ENCODE data around the gene MAIP1. TPM values are rescaled to one million over a fixed set of nuclear protein-coding genes. Genes with fewer than 3 reads are reported as not detected.

Gene MAIP1
- total and polyA plus RNA-seq, 12 donors = 3.7 to 31.0 (median 26.4) TPM

DNA sequence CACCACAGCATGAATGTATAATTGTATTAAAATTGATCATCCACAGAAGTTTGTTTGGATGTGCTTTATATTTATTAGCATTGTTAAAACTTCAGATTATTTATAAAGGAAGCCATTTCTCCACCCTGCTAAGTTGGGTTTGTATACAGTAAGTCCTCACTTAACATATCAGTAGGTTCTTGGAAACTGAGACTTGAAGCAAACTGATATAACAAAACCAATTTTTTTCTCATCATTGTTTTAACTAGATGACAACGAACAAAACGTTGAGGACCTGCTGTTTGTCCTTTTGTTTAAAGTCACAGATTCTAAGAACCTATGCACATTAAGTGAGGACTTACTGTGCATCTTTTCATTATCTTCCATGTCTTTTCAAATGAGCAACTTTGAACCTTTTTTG, 27.2 kb upstream of the MAIP1 start:
- H3K4me1 ChIP-seq = peaks cover 0 to 3% (median 0%) of the 10 kb centered on the region in 9 donors
- no peaks in the 10 kb centered on the region for H3K27me3 ChIP-seq
- H3K4me3 ChIP-seq = no peak overlapping the region
- H3K36me3 ChIP-seq = peaks cover 0 to 67% (median 16%) of the 10 kb centered on the region in 9 donors
- H3K9me3 ChIP-seq = no peaks in the 10 kb centered on the region
- no peak for DNase-seq
- ATAC-seq = no peak
- no peak overlapping the region for H3K27ac ChIP-seq
- TF ChIP-seq, protein P1, sequence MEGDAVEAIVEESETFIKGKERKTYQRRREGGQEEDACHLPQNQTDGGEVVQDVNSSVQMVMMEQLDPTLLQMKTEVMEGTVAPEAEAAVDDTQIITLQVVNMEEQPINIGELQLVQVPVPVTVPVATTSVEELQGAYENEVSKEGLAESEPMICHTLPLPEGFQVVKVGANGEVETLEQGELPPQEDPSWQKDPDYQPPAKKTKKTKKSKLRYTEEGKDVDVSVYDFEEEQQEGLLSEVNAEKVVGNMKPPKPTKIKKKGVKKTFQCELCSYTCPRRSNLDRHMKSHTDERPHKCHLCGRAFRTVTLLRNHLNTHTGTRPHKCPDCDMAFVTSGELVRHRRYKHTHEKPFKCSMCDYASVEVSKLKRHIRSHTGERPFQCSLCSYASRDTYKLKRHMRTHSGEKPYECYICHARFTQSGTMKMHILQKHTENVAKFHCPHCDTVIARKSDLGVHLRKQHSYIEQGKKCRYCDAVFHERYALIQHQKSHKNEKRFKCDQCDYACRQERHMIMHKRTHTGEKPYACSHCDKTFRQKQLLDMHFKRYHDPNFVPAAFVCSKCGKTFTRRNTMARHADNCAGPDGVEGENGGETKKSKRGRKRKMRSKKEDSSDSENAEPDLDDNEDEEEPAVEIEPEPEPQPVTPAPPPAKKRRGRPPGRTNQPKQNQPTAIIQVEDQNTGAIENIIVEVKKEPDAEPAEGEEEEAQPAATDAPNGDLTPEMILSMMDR (IDR thresholded peaks at IDR 0.05) = no peak
- WGBS, 2 donors = 42 to 62% methylated on average over 2 of the region's 2 CpGs
- intact Hi-C loops (cut with DNase I) = no loop called here

DNA sequence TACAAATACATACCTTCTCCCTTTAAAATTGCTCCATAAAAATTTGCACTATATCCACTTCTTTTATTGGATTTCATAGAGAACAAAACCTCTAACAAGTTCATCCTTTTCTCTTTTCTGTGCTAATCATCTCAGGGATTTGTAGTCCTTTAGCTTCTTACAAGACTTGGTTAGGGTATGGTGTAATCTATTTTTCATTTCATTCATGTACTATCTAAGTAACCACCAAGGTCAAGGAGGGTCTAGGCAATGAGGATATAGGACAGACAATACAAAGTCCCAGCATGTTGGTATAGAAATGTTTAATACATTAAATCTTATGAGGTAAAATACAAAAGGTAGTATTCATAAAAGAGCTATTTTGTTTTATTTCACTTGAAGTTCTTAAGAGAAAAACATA, 26.8 kb upstream of the MAIP1 start:
- Histone ChIP-seq H3K27me3 (no peaks in the 10 kb centered on the region), H3K36me3 (peaks cover 0 to 71% (median 17%) of the 10 kb centered on the region in 9 donors), H3K4me3 (no peak overlapping the region), H3K9me3 (no peaks in the 10 kb centered on the region), H3K4me1 (no peaks in the 10 kb centered on the region), H3K27ac (no peak overlapping the region)
- DNase-seq (no peak), ATAC-seq (no peak)
- TF ChIP-seq, protein P1 (IDR thresholded peaks at IDR 0.05) = no peak
- intact Hi-C loops (cut with DNase I) = no loop called here

- intact Hi-C loops (cut with DNase I) = no loop called here
- WGBS, 2 donors = 86 to 89% methylated on average over 2 of the region's 2 CpGs
- no peaks in the 10 kb centered on the region for H3K27me3 ChIP-seq
- no peak overlapping the region for H3K4me3 ChIP-seq
- no peaks in the 10 kb centered on the region for H3K4me1 ChIP-seq
- no peak overlapping the region for H3K27ac ChIP-seq
- peaks cover 0 to 77% (median 17%) of the 10 kb centered on the region in 9 donors for H3K36me3 ChIP-seq
- DNase-seq (no peak), ATAC-seq (no peak)
- TF ChIP-seq, protein P1 (IDR thresholded peaks at IDR 0.05) = no peak
- H3K9me3 ChIP-seq = no peaks in the 10 kb centered on the region
These were observed 26.1 kb upstream of the MAIP1 start for GRCh38 chr2:199929262-199929661.

DNA sequence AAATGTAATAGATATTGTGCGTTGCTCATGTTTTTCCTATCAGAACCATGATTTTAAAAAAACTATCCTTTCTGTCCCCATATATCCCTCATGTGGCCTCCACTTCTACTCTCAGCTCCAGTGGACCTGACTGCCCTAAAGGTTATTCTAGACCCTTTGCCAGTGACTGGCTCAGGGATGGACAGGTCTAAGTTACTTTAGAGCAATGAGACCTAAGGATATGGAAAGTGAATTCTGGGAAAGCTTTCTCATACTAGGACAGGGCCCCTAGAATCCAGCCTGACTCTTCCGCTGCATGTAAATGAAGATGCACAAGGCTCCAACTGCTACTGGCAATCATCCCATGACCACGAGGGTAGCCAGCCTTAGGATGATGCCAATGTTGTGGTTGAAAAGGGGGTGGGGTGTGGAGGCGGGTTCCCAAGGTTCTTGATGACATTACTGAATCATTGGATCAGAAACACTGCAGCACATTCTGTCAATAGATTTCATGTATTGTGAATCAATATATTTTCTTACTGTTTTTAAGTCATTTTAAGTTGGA, 23.0 kb upstream of the MAIP1 start:
- DNase-seq (no peak), ATAC-seq (no peak)
- intact Hi-C loops (cut with DNase I) = no loop called here
- 80% methylated on average over 4 of the region's 4 CpGs for WGBS, 2 donors
- no peaks in the 10 kb centered on the region for H3K27me3 ChIP-seq
- no peak overlapping the region for H3K4me3 ChIP-seq
- no peaks in the 10 kb centered on the region for H3K4me1 ChIP-seq
- H3K27ac ChIP-seq = no peak overlapping the region
- H3K9me3 ChIP-seq = no peaks in the 10 kb centered on the region
- H3K36me3 ChIP-seq = peaks cover 0 to 86% (median 12%) of the 10 kb centered on the region in 9 donors
- TF ChIP-seq, protein P1 (IDR thresholded peaks at IDR 0.05) = no peak
